Left renal pelvis (tissue), 4 donors: ENCODE data around the gene SNED1. TPM values are rescaled to one million over a fixed set of nuclear protein-coding genes. Genes with fewer than 3 reads are reported as not detected.

Experiments used
- DNase-seq, 4 donors: peaks; one replicate each; pipeline ENCODE4 v3.0.0-alpha.2; 2013; ENCODE audit warnings: low read depth in 4 of 4, low spot score in 3 of 4
- polyA plus RNA-seq, 4 donors: library from polyadenylated mRNA; unstranded; fragments of 120-200 nt; gene quantifications; one replicate each; pipeline ENCODE4 v1.2.1, GENCODE V29; 2013; ENCODE audit not compliant: insufficient read length in 4 of 4

The SNED1 gene
- polyA plus RNA-seq, 4 donors: 7.3 to 10.8 (median 8.6) TPM

GRCh38 chr2:240959941-240960308 is 38.5 kb upstream of the SNED1 start:
- DNase-seq: no peak

DNA sequence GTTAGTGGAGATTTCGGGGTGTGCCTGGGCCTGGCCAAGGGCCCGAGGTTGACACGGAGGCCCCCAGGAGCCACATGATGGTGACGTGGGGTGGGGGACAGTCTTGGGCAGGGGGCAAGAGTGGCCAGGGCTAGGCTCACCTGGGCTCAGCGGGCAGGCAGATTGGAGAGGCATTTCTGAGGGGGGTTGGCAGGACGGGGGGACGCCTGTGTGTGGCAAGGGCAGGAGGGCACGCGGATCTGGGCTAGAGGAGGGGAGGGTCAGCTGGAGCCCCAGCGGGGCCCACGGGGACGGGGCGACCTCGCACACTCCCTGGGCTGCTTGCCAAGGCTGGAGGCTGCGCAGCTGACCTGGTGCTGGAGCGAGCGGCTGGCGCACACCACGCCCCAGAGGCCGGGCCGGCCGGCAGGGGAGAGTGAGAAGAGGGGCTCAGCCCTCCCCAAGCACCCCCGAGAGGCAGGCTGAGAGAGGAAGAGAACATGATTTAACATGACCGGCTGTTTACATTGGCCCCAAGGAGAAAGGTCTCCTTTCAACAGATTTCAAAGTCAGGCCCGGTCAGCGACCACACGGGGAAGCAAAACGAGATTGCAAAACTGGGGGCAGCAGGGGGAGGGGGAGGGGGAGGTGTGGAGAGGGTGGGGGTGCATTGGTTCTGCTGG is 38.0 kb upstream of the SNED1 start:
- DNase-seq: peak in 3 of 4 donors; percentile 68 to 75 (median 73)

DNA sequence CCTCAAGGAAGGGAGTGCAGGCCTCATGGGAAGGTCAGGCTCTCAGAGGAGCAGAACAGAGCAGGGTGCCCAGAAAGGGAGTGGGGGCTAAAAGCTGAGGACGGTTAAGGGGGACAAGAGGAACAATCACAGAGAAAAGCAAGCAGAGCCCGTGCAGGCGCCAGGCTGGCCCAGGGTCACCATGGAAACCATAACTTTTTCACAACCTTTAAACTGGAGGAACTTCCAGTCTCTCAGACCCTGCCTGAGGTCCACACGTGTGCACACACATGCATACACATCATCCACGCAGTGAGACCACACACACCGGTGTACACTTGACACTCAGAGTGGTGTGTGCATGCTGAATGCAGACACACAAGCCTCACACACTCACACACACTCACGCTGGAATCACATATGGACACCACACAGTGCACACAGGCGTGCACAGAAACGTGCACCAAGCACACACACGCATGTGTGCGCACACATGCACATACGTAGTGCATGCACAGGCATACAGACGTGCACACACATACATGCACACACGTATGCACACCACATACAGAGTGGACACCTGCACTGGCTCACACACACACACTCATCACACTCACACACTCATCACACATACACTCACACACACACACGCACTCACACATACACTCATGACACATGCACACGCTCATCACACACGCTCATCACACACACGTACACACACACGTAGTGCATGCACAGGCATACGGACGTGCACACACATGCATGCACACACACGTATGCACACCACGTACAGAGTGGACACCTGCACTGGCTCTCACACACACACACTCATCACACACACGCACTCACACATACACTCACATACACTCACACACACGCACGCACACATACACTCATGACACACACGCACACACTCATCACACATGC is 37.2 kb upstream of the SNED1 start:
- peak in 2 of 4 donors; percentile 35 to 36 for DNase-seq

DNA sequence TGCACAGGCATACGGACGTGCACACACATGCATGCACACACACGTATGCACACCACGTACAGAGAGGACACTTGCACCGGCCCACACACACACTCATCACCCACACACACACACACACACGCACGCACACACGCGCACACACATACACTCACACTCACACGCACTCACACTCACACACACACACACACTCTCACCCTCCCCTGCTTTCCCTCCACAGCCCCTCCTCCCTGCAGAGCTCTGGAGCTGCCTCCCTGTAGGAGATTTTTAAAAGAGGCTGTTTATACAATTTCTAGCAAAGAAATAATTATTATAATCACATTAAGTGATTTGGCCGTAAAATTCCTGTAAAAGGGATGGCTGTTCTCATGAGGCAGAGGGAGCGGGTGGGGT is 36.5 kb upstream of the SNED1 start:
- no peak for DNase-seq

DNA sequence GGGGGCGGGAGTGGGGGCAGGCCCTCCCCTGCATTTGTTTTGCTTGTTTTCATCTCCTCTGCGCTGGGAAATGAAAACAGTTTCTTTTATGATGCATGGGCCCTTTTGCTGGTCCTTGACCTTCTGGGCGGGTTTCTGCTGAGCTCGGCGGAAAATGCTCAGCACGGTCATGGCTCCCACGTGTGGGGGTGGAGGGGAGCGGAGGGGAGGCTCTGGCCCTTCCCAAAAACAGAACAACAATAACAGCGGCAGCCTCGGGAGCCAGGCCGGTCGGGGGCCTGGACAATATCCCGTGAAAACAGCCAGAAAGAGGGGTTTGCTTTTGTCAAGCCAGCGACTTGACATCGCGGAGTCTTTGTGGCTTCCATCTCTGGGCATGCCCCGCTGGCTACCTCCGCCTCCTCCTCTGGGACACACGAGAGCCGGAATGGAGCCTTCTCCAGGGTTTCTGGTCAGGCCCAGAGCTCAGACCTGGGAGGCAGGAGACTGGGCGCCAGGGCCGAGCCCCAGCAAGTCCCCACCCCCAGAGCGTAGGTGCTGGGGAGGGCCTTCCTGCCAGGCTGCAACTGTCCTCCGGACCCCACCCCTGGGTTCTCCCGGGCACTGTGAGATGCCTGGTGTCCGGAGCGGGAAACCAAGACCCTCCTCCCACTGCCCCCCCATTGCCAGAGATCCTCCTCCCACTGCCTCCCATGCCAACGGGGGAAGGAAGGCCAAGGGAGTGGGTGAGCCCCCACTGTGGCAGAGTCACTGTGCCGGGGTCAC is 35.9 kb upstream of the SNED1 start:
- peak; percentile 70 to 80 (median 77) for DNase-seq

GRCh38 chr2:240963065-240963867 is 35.2 kb upstream of the SNED1 start:
- DNase-seq: no peak

- no peak for DNase-seq
Measured at GRCh38 chr2:240963868-240964703, 34.3 kb upstream of the SNED1 start.

DNA sequence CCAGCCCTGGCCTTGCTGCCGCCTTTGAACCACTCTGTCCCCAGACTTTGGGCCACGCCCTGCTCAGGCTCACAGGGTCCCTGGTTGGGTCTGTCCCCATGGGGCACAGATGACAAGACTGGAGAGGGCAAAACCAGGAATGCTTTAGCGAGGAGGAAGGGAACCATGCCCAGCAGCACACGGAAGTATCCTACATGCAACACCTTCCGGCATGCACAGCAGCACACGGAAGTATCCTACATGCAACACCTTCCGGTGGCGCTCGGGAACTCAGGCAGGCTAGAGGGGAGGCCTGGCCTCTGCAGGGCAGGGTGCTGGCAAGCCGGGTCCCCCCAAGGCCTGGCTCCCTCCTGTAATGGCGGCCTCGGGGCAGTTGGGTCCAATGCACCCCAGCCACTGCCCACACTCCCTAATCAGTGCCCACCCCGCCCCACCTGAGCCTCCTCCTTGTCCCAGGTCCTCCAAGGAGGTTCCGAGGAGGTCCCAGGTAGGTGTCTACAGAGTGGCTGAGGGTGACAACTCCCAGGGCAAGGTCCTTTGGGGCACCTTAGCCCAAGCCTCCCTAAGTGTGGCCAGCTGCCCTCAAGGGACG is 33.6 kb upstream of the SNED1 start:
- no peak for DNase-seq

DNA sequence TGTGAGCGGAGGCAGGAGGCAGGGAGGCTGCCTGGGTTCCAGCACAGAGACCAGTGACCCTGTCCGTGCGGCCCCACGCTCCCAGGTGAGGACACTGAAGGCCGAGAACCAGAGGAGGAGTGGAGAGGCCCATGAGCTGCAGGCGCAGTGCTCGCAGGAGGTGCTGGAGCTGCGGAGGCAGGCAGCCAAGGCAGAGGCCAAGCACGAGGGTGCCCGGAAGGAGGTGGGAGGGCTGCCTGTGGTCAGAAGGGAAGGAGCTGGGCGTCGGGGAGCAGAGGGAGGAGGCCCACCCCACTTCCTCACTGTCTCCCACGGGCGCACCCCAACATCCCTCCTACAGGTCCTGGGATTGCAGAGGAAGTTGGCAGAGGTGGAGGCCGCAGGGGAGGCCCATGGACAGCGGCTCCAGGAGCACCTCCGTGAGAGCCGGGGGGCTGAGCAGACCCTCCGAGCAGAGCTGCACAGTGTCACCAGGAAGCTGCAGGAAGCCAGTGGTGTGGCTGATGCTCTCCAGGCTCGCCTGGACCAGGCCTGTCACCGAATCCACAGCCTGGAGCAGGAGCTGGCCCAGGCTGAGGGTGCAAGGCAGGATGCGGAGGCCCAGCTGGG is 33.0 kb upstream of the SNED1 start:
- no peak for DNase-seq

DNA sequence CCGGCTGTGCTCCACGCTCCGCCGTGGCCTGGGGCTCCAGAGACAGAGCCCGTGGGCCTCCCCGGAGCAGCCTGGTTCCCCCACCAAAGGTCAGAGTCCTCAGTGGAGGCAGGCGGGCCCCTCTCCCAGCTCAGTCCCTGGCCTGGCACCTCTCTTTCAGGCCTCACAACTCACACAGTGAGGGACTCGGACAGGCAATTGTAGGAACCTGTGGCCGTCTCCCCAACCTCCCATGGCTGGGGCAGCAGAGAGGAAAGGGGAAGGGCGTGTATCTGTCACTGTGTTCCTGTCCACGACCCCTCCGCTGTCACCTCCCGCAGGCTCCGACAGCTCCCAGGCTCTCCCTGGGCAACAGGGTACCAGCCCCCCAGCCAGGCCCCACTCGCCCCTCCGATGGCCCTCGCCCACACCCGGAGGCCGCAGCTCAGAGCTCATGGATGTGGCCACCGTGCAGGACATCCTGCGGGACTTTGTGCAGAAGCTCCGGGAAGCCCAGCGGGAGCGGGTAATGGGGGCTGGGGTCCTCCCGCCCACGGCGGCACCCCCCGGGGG is 32.4 kb upstream of the SNED1 start:
- no peak for DNase-seq

DNA sequence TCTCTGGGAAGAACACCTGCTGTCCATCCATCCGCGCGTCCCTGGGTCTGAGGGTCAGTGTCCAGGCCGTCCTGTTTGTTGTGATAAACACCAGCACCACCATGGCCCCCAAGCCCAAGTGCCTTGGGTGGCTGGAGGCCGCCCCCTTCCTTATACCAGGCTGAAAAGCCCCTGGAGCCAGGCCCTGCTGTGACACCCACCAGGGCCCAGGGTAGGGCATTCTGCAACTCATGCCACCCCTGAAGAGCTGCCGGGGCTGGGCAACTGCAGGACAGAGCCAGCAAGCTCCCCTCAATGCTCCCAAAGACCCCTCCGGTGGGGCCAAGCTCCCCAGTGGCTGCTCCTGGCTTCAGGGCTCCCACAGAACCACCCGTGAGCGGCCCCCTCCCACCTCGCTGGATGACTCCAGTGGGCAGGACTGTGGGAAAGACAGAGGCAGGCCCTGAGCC is 31.9 kb upstream of the SNED1 start:
- no peak for DNase-seq

GRCh38 chr2:240966906-240967680 is 31.3 kb upstream of the SNED1 start:
- no peak for DNase-seq

DNA sequence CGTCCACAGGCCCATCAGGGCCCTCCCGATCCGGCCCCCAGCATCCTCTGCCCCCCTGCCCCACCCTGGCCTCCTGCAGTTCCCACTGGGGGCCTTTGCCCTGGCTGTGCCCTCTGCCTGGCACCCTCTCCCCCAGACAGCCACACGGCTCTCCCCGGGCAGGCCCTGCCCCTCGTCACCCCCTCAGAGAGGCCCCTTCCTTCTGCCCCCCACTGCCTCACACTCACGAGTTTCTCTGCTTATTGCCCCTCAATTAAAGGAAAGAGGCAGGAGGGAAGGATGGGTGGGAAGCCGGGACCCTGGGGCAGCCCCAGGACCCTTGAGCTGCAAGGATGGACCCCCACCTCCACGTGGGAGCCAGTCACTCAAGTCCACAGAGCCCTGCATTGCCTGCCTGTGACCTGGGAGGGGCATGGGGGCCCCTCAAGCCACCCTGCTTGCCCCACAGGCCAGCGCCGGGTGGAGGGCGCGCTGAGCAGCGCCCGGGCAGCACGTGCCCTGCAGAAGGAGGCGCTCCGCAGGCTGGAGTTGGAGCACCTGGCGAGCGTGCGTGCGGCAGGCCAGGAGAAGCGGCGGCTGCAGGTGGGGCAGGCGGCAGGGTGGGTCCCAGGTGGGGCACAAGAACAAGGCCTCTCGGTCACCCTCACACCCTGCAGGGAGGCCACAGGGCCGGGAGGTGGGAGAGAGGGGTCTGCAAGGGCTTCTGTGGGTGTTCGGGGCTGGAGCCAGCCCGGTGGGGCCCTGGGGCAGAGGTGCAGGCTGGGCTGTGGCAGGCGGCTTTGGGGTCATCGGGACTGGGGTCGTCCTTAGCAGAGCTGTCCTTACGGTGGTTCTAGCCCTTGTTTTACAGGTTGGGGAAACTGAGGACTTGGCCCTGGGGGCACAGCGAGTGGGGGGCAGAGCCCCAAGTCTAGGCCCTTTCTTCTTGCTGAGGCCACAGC is 30.5 kb upstream of the SNED1 start:
- no peak for DNase-seq

DNA sequence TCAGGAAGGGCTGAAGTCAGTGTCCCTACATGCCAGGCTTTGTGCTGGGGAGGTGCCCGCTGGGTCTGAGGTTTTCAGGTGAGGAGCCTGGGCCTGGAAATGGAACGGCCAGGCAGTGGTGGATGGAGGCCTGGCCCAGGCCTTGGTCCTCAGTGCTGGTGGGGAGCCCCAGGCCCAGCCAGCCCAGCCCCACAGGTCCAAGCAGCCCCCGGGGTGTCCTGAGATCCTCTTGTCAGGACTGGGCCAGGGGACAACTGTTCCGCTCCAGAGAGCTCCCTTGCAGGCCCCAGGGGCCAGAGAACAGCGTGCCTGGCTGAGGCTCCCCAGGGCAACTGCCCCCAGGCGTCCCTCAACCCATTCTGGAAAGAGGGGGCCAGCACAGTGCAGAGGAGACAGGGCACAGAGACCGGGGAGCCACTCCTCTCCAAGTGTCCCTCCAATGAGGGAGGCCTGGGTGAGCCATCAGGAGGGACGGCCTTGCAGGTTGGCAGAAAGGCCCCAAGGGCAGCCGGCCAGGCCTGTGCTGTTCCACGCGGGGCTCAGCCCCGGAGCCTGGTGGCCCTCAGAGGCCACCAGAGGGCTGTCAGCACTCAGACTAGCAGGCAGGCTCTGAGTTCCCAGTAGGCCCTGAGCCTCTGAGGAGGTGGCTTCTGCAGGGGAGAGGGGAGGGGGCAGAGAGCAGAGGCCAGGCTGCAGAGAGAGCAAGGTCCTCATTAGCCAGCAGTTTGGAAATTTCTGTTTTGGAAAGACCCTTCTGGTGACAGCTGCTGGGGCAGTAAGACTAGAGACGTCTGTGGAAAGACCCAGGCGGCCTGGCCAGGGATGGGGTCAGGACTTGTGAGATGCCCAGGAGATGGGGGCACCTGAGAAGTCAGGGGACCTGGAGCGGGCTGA is 29.4 kb upstream of the SNED1 start:
- no peak for DNase-seq

GRCh38 chr2:240970104-240970503 is 28.3 kb upstream of the SNED1 start:
- DNase-seq: no peak

DNA sequence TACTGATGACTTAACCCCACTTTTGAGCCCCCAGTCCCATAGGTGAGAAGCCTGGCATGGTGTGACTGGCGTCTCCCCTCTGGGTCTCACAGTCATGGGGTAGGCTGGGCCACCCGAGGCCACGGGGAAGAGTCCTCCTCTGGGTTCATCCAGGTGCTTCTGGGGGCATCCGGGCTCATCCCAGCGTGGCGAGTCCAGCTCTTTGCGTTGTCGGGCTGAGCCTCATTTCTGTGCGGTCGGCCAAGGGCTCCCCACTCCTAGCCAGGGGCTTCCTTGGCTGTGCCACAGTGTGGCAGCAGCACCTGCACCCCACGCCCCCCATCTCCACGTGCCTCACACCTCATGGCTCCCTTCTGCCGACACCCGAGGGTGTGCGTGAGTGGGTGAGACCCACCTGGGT is 27.6 kb upstream of the SNED1 start:
- DNase-seq: no peak
